ENCODE results near the gene SCLY. TPM values are rescaled to one million over a fixed set of nuclear protein-coding genes. Genes with fewer than 3 reads are reported as not detected.

SCLY gene
- total RNA-seq, 2 donors from 2014 or later, result 10.2 to 36.9 TPM

DNA sequence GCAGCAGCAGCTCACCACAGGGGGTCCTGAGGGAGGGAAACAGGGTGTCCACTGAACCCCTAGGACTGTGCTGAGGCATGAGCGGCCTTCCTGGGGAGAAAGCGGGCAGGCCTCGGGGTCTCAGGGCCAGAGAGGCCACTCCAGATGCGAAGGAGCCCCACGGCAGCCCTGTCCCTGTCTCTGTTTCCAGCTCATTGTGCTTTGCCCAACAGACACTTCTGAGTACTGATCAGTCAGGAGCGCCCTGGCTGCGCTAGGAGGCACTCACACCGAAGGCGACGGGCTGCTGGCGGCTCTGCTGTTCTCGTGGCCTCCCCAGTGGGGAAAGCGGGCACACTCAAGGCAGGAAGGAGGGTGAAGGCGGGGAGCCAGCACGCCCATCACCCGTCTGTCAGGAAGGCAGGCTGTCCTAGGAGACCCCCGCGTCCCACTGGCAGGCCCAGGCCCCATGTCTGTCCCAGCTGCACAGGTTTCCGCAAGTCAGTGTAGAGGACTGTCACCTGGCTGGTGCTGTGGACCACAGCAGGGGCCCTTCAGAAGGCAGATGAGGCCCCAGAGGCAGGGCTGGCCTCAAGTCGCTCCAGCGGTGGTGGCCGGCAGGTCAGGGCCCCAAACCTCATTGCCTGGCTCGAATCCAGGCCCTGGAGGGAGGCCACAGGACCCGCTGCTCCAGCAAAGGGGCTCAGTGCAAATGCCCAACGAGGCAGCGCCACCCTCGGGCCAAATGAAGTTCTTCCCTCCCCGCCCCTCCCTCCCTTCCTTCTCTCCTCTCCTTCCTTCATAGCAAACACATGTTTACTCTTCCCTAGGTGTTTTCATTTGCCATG is 46.1 kb downstream of the SCLY start:
- no peak for DNase-seq
- Histone ChIP-seq H3K9ac (ENCODE audit: low read depth in 2 of 2, low read length in 2 of 2) (peak overlapping the region in 1 of 2 donors; percentile 32), H3K27ac (no peak overlapping the region), H3K36me3 (no peaks in the 10 kb centered on the region), H3K27me3 (no peaks in the 10 kb centered on the region), H3K4me1 (peaks cover 7% of the 10 kb centered on the region), H3K9me3 (no peaks in the 10 kb centered on the region), H3K4me3 (peak overlapping the region; percentile 26)
- TF ChIP-seq, protein P1, sequence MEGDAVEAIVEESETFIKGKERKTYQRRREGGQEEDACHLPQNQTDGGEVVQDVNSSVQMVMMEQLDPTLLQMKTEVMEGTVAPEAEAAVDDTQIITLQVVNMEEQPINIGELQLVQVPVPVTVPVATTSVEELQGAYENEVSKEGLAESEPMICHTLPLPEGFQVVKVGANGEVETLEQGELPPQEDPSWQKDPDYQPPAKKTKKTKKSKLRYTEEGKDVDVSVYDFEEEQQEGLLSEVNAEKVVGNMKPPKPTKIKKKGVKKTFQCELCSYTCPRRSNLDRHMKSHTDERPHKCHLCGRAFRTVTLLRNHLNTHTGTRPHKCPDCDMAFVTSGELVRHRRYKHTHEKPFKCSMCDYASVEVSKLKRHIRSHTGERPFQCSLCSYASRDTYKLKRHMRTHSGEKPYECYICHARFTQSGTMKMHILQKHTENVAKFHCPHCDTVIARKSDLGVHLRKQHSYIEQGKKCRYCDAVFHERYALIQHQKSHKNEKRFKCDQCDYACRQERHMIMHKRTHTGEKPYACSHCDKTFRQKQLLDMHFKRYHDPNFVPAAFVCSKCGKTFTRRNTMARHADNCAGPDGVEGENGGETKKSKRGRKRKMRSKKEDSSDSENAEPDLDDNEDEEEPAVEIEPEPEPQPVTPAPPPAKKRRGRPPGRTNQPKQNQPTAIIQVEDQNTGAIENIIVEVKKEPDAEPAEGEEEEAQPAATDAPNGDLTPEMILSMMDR (IDR thresholded peaks at IDR 0.05), result peak; percentile 44
- intact Hi-C loops (cut with DNase I), result loop anchor here (5.0 kb wide), 1 partner anchor 250 kb away; the partner anchor contains the start of gene RAMP1

DNA sequence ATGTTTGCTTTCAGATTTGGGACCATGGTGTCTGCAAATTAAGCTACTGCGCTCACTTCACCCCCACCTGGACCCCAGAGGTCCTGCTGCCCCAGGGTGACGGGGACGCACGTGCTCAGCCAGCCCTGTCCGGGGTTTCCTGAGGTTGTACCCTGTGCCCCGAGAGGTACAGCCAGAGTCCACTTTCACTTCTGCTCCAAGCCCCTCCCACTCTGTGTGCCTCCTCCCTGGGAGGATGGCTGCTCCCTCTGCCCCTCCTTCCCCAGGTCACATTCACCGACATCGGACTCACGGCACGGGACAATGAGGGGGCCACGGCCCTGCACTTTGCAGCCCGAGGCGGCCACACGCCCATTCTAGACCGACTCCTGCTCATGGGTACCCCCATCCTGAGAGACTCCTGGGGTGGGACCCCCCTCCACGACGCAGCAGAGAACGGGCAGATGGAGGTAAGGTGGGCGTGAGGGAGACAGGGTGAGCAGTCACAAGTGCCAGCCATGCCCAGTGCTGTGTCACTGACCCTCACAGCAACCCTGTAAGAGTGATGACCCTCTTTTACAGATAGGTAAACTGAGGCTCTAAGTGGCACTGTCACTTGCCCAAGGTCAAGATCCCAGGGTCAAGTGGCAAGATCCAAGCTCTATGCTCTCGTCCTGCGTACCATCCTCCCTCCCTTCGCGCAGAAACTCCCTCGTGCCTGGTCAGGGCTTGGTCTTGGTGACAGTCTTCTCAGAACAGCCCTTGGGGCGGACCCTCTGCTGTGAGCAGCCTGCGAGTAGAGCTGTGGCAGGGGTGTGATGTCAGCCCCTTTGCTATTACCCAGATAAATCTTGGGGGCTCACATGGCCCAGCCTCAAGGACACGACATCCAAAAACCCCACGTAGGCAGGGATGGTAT is 47.0 kb downstream of the SCLY start:
- TF ChIP-seq, protein P1 (IDR thresholded peaks at IDR 0.05), result no peak
- DNase-seq, result peak; percentile 58
- Histone ChIP-seq H3K27me3 (no peaks in the 10 kb centered on the region), H3K36me3 (no peaks in the 10 kb centered on the region), H3K4me1 (peaks cover 7% of the 10 kb centered on the region), H3K4me3 (peak overlapping the region; percentile 26), H3K9ac (ENCODE audit: low read depth in 2 of 2, low read length in 2 of 2) (peak overlapping the region in 1 of 2 donors; percentile 32), H3K9me3 (no peaks in the 10 kb centered on the region), H3K27ac (no peak overlapping the region)
- intact Hi-C loops (cut with DNase I), result loop anchor here (5.0 kb wide), 1 partner anchor 250 kb away; the partner anchor contains the start of gene RAMP1

DNA sequence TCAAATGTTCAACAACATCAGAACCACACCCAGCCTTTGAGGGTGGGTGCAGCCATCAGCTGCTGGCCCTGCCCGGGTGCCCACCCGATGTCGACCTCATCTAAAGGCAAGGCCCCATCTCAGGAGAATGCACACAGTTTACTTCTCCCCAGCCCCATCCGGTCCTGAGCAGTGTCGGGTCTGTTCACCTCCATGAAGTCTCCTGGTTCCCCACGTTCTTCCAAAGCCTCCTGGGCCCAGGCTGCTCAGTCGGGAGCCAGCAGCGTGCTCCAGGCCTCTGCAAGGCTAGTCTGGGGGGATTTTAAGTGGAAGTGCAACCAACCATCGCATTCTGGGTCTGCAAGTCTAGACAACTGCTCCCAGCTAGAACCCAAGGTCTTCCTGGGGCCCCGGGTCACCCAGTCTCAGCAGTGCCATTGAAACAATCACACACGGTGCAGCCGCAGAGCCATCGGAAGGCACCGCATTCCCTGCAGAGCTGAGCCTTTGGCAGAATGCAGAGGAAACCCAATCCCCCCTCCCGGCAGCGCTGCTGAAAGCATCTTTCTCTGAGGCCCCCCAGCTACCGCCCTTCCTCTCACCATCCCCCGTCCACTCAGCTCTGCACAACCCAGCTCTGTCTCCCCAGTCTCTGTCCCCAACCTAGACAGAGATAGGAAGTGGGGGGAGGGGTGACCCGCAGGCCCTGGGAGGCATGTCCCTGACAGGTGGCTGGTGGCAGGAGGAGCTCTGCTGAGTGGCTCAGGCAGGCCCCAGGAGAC is 47.8 kb downstream of the SCLY start:
- intact Hi-C loops (cut with DNase I), result loop anchor here (5.0 kb wide), 1 partner anchor 251 kb away; the partner anchor contains the start of gene RAMP1
- Histone ChIP-seq H3K27ac (no peak overlapping the region), H3K9me3 (no peaks in the 10 kb centered on the region), H3K4me3 (no peak overlapping the region), H3K9ac (ENCODE audit: low read depth in 2 of 2, low read length in 2 of 2) (no peak overlapping the region), H3K36me3 (no peaks in the 10 kb centered on the region), H3K4me1 (peaks cover 7% of the 10 kb centered on the region), H3K27me3 (no peaks in the 10 kb centered on the region)
- TF ChIP-seq, protein P1 (IDR thresholded peaks at IDR 0.05), result no peak
- no peak for DNase-seq

DNA sequence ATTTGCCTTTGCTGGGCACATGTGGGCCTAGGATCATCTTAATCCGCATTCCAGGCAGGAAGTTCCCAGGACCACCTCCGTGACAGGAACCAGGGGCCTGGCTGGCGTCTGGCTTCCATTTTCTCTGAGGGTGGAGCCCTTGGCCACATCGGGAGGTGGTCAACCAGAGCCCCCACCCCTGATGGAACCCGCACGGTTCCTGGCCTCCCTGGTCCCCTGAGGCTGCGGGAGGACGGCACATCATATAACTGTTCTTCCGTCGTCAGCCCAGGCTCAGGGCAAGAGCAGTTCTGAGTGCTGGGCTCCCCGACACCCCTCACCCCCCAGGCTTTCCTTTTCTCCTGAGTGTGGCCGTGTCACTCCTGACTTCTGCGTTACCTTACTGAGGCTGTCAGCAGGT is 52.8 kb downstream of the SCLY start:
- Histone ChIP-seq H3K36me3 (no peaks in the 10 kb centered on the region), H3K27ac (no peak overlapping the region), H3K4me3 (no peak overlapping the region), H3K9me3 (no peaks in the 10 kb centered on the region), H3K9ac (ENCODE audit: low read depth in 2 of 2, low read length in 2 of 2) (no peak overlapping the region), H3K4me1 (no peaks in the 10 kb centered on the region), H3K27me3 (no peaks in the 10 kb centered on the region)
- TF ChIP-seq, protein P1 (IDR thresholded peaks at IDR 0.05), result no peak
- intact Hi-C loops (cut with DNase I), result no loop called here
- no peak for DNase-seq
